Endothelial cell of hepatic sinusoid (primary cell): ENCODE results near the gene KIAA0513.

ENCODE experiments used
- in situ Hi-C: cut with HindIII; loops from 2 replicates; pipeline ENCODE4 v1.10.0; 2017; ENCODE audit warnings: low sequenced_read_pairs

The KIAA0513 gene

GRCh38 chr16:85003725-85004586 is 23.6 kb upstream of the KIAA0513 start:
- in situ Hi-C loops: no loop called here

DNA sequence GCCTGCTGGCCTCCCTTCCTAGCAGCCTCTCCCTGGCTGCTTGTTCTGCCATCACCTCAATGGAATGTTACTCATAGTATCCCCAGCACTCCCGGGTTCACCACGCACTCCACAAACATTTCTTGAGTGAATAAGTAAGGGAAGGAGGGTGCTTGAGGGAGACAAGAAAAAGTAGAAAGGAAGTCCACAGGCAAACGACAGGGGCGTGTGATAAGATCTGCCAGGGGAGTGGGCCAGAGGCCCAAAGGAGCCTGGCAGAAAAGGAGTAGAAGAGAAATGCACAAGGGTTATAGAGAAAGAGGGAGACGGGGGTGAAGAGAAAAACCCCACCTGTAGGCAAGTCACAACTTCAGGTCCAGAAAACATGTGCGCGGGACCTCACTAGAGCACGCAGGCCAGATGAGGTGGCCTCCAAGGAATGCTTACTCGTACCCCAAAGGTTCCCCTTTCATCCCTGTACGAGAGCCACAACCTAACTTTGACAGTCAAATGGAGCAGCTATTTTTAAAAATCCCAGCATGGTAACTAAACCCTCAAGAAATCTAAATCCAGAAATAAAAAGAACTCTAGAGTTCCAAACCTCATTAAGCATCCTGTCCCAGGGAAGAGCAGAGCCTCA is 22.9 kb upstream of the KIAA0513 start:
- in situ Hi-C loops: no loop called here

DNA sequence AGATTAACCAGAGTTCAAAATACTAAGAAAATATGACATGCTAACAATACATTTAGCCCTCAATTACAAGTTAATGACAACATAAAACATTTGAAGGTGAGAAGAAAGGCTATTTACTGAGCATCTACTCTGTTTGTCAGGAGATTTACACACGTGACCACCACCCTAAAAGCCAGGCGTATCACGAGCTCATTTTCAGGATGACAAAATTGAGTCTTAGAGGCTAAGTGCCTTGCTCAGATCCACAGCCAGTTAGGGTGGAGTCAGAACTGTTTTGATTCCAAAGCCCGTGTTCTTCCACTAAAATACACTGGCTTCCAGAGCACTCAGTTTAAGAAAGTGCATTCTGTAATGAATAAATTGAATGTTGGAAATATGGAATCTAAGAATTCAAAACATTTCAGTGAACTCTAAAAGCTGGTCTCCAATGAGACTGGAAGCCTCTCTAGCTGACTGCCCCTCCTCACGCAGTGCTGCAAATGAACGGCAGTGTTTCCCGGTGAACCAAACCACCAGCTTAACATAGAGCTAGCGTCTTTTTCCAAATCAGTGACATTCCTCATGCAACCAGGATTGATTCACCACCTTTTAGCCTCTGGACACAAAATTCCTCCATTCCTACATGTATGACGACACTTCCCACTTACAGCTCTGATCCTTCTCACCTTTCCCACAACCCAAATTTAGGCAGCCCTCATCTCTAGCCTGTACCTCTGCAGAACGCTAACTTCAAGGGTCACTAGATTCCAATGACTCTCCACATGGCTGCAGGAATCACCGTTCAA is 22.1 kb upstream of the KIAA0513 start:
- in situ Hi-C loops: no loop called here

- in situ Hi-C loops: no loop called here
Measured at GRCh38 chr16:85006639-85007038, 21.0 kb upstream of the KIAA0513 start.

DNA sequence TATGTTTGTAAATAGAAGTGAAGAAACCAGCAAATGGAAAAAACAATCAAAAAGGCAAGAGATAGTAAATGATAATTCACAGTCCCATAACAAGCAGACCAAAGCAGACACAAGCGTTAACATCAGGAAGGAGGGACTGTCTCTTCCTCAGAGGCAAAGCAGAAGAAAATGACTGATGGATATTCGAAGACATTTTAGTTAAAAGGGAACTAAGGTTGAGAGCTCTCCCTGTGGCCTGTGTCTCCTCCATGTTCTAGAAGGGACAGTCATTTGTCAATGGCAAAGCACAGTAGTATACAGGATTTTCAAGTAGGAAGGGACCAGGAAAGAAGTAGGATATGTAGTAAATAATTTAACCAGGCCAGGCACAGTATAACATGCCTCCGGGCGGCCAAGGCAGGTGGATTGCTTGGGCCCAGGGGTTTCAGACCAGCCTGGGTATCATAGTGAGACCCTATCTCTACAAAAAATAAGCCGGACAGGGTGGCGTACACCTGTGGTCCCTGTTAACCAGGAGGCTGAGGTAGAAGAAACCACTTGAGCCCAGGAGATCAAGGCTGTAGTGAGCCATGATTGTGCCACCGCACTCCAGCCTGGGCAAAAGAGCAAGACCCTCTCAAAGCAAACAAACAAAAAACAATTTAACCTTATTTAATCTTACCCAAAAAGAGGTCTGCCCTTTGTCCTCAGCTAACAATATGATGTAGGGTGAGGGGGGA is 19.9 kb upstream of the KIAA0513 start:
- in situ Hi-C loops: no loop called here

GRCh38 chr16:85008271-85008670 is 19.3 kb upstream of the KIAA0513 start:
- in situ Hi-C loops: no loop called here

DNA sequence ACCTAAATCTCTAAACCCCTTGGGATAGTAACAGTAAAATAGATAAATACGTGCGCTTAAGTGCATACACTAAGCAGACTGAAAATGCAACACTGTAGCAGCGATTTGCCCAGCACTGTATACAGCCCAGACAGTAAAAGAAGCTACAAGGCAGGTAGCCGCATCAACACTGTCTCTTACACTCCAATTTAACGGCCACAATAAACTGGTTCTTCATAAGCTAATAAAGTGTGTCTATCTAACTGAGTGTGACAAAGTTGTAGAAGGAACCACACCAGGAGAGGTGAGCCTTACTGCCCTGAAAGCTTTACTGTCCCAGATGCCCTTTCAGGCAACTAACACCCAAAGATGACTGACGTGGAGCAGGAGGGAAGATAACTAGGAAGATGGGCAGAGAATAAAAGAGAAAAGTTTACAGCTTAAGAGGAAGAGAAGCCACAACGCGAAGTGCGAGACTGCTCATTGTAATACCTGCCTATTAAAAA is 17.1 kb upstream of the KIAA0513 start:
- in situ Hi-C loops: loop anchor here (5.0 kb wide), 1 partner anchor 83 kb away; no protein-coding TSS in a partner anchor

- in situ Hi-C loops: loop anchor here (5.0 kb wide), 1 partner anchor 84 kb away; no protein-coding TSS in a partner anchor
Measured at GRCh38 chr16:85010931-85011845, 16.4 kb upstream of the KIAA0513 start, which contains the start of gene ZDHHC7. Gene ZDHHC7 (minus strand): TSS chr16:85011535. CDS start chr16:84990618, 20,917 bp downstream.

DNA sequence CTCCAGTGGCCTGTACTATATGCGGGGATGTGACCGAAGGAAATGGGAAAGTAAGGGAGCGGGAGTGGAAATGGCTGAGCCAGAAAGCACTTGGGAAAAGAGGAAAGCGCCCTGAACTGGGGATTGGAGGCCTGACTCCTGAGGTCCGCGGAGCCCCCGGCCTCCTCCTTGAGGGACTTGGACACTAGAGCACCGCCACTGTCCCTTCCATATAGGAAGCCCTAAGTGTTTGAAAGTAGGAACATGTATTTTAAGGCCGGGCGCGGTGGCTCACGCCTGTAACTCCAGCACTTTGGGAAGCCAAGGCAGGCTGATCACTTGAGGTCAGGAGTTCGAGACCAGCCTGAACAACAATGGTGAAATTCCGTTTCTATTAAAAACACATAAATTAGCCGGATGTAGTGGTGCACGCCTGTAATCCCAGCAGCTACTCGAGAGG is 15.7 kb upstream of the KIAA0513 start:
- in situ Hi-C loops: loop anchor here (5.0 kb wide), 1 partner anchor 85 kb away; no protein-coding TSS in a partner anchor

- in situ Hi-C loops: loop anchor here (5.0 kb wide), 1 partner anchor 87 kb away; no protein-coding TSS in a partner anchor
Measured at GRCh38 chr16:85014311-85014710, 13.3 kb upstream of the KIAA0513 start.

DNA sequence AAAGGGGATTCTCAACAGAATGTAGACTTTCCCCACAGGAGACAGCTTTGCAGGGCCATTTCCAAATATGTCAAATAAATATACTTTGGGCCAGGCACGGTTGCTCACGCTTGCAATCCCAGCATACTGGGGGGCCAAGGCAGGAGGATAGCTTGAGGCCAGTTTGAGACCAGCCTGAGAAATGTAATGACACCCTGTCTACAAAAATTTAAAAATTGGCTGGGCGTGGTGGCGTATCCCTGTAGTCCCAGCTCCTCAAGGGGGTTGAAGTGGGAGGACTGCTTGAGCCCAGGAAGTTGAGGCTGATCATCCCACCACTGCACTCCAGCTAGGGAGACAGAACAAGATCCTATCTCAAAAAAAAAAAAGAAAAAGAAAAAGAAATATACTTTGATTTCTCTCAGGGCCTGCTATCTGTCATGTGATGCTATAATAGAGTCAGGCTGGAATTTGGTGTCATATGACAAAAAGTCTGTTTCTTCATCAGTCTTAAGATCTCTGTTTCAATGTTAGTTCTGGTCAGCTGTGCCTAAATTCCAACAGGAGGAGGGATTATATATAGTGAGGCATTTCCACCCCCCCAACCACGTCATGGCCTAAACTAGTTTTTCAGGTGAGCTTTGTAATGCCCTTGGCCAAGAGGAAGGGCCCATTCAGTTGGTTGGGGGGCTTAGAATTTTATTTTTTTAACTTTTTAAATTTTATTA is 12.0 kb upstream of the KIAA0513 start:
- in situ Hi-C loops: no loop called here

DNA sequence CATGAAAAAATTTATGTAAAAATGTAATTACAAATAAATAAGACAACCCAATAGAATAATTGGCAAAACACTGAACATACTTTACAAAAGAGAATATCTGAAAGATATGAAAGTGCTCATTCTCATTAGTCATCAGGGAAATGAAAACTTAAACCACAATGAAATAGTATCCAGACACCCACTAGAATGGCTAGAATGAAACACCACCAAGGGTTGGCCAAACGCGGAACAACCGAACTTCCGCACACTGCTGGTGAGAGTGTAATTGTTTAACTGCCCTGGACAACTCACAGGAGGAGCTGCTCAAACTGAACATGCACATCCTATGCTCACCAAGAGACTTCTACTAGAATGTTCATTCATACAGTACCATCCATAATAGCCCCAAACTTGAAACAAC is 10.4 kb upstream of the KIAA0513 start:
- in situ Hi-C loops: no loop called here

DNA sequence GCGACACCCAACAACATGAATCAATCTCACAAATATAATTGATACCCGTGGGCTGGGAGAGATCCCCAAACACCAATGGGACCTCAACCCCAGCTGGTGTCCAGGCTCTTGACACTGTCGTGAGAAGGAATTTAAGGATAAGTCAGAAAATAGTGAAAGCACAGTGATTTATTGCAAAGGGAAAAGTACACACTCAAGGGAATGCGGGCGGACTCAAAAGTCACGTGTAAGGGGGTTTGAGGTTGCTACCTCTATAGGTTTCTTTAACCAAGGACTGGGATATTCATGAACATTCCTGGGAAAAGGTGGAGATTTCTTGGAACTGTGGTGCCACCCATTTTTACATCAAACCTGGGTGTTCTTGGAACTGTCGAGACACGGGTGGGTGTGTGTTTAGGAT is 10.0 kb upstream of the KIAA0513 start:
- in situ Hi-C loops: no loop called here

- in situ Hi-C loops: no loop called here
Measured at GRCh38 chr16:85018529-85019236, 8.9 kb upstream of the KIAA0513 start.

GRCh38 chr16:85019659-85020245 is 7.8 kb upstream of the KIAA0513 start:
- in situ Hi-C loops: no loop called here

GRCh38 chr16:85025781-85026653 is 1.6 kb upstream of the KIAA0513 start:
- in situ Hi-C loops: no loop called here

DNA sequence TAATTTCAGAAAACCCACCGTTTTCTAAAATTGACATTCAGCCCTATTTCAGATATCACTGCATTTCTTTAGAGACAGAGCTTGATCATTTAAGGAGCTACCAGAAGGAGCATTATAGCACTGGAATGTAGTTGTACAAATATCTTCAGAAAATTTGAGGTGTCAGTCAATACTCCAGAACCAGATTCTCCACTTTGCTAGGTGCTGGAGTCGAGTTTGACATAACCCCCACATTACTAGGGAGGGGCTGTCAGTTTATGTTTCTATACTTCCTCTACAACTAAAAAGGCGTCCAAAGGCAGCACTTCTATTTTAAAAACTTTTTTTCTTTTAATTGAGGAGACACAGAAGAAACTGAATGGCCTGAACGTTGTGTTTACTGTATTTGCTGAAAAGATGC is 892 bp upstream of the KIAA0513 start:
- in situ Hi-C loops: no loop called here
